Stimulated activated CD8-positive, alpha-beta memory T cell treated with anti-CD3 and anti-CD28 coated beads, Interleukin-15, amount 100 ng/mL, for 24 hours (primary cell): ENCODE measurements around the gene IP6K2.
A peak's percentile ranks its signal among the peaks of the same experiment; 100 is the strongest.

Experiments
- DNase-seq: peaks from one replicate; pipeline ENCODE4 v3.0.0-alpha.2; 2020; ENCODE audit warnings: low read depth

IP6K2 gene

DNA sequence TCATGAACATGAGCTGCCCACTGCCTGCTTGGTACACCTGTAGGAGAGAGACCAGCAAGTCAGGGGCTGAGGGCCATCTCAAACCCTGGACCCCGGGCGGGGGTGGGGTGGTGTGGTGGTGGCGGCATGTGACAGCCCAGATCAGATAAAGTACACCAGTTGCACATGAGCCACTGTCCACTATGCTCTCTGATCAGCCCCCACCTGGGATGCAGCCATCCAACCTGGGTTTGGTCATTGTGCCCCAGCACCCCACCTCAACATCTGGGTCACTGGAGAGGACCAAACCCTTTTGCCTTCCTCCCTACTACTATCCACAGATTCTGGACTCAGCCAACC lies 28.3 kb downstream of the IP6K2 start:
- DNase-seq: no peak

DNA sequence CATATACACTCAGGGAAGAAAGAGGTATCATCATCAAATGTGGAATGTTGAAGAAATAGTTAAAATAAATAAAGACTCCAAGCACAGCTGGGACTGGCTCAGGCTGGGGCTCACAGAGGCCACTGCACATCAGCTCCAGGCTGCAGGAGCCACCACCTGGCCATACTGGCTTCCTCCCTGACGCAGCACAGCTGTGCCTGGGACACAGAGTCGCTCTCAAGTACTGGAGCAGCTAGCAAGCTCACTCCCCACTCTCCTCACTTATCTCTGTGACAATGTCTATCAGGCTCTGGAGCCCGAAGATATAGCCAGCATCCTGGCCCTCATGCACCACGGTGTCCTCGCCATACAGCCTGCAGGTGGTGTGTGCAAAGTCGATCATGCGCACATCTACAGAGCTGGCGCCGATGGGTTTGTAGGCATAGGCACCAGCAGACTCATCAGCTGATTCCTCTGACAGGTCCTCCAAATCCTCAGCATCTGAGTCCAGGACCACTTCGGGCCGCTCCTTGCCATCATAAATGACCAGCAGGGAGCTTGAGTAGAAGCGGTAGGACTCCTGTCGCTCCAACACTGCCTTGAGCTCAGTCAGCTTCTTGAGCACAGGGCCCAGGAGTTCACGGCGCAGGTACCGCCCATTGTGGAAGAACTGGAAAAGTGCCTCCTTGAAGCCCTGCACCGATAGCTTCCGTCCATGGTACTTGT lies 28.8 kb downstream of the IP6K2 start:
- no peak for DNase-seq

DNA sequence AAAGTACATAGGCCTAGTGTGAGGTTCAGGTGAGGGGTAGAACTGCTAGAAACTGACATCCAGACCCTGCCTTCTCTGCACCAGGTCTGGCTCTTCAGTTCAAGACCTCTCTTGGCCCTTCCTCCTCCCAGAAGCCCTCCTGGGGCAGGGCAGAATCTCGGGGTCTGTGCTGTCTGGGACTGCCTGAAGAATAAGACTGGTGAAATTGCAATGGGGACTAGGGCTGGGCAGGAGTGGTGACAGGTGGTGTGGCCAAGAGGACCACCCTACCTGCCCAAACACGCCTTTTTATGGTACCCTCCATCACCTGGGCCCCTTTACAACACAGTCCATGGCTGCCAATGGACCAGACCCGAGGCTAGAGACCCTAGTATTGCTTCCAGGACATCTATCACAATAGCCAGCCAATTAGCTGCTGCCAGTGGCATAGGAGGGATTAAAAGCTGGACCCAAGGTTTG lies 29.8 kb downstream of the IP6K2 start:
- DNase-seq: no peak

DNA sequence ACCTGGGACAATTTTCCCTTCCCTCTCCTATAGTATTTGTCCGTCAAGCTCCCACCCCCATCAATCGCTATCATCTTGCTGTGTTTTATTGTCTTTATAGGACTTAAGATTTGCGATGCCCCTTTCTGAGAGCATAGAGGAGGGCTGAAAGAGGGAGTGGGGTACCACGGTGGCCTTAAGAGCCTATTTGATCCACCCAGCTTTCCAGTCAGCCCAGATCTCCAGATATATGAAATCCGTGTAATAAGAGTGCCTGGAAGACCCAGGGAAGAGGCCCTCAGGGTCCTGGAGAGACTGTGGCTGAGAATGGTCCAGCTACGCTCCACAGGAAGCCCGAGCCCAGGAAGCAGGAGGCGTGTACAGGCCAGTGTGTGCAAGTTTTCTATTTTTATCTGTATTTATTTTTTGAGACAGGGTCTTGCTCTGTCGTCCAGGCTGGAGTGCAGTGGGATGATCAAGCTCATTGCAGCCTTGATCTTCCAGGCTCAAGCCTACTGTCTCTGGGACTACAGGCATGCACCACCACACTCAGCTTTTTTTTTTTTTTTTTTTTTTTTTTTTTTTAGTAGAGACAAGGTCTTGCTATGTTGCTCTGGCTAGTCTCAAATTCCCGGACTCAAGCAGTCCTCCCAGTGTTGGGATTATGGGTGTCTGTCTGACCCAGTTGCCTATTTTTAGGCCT lies 30.3 kb downstream of the IP6K2 start:
- DNase-seq: no peak

DNA sequence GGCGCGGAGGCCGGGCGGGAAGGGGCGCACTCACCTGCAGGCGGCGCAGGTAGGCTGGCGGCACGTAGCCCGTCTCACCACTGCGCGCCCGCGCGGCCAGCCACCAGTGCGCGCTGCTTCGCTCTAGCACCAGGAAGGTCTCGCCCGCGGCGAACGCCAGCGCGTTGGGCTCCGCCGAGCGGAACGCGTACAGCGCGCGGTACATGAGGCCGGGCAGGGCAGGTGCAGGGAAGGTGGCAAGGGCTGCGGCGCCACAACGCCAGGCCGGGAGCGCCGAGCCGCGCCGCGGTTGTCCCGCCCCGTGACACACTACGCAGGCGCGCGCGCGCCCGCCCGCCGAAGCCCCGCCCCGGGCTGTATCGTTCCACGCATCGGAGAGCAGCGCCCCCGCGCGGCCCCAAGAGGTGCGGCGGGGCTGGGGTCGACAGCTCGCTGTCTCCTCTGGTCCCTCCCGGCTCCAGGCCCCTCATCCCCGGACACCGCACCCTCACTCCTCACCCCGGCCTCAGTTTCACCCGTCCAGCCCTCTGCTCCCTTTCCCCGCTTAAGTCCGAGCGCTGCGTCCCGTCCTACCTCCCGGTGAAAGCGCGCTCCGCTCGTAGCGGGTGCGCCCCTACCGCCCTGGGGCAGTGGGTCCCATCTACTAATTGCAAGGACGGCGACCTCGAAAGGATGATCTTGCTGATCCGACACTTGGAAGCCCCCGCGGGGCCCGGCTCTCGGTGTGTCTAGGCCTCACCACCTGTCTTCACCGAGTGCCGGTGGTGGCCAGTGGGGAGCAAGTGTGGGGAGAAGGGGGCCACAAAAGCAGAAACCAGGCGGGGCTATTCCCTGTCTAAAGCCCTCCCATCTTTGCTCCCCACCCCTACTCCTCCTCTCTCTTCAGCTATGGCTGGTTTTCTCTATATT lies 31.2 kb downstream of the IP6K2 start, which contains the start of gene NCKIPSD:
Gene NCKIPSD, minus strand, starts transcription at position 313 of the 909 bp plus-strand sequence. Its CDS starts 108 bp downstream, at position 205.
- peak; percentile 89 for DNase-seq

DNA sequence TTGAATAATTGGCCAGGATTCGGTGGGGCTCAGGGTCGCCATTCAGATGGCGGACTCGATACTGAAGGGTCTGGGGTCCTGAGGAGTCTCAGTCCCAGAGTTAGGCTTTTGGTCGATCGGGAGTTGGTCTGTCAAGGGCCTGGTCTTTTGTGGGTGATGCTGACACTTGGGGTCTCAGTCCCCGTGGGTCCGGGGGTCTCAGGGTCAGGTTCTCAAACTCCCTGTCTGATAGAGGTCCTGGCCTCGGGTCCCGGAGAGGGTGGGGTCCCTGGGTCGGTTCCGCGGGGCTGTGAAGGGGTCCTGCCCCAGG lies 31.8 kb downstream of the IP6K2 start:
- no peak for DNase-seq

DNA sequence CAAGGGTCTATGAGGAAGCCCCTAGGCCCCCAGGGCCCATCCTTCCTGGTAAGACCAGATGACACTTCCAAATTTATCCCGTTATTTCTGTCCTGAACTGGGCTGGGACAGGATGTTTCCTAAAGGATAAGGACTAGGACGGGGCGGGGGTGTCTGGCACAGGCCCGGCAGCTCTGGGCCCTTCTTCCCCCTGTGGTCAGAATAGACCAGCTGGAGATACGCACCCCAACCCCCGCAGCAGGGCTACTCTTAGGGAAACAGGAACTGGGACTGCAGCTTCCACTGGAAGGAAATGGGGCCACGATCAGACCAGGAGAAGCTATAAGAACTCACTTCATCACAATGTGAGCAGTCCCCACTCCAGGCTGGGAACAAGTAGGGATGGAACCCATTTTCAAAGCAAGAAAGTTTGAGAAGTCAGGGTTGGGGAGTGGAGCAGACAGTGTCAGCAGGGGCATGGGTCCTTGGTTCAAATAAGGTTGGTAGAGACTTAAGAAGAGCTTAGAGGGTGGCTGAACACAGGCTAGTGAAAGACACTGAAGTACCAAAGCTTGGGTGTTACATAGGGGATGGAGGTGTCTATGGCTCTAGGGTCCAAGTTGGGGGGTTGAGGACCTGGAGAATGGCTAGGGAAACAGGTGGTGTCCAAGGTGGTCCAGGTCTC lies 32.4 kb downstream of the IP6K2 start:
- DNase-seq: no peak

DNA sequence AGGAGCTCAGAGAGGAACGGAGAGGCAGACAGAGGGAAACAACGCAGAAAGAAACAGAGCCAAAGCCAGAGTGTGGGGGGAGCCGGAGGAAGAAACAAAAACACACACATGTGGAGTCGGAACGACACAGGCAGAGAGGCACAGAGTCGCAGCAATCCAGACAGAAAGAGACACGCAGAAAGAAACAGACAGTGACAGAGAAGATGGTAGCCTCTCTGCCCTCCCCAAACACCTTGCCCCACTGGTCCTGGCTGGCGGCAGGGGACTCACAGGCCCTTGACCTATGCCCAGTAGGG lies 33.0 kb downstream of the IP6K2 start:
- no peak for DNase-seq

DNA sequence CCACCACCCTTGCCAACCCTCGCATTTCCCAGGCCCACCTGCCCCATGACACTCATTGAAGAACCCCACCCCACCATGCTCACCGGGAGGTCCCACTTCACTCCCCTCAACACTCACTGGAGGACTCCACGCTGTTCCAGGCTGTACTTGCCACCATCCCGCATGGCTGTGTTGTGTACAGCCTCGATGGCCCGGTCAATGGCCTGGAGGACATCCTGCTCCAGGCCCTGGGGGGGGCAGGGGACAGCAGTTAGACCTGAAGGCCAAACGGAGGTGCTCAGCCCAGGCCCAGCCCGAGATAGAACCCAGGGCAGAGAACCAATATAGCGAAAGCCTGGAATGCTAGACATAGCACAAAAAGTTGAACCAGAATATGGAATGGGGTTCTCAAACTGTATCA lies 34.2 kb downstream of the IP6K2 start:
- DNase-seq: no peak

DNA sequence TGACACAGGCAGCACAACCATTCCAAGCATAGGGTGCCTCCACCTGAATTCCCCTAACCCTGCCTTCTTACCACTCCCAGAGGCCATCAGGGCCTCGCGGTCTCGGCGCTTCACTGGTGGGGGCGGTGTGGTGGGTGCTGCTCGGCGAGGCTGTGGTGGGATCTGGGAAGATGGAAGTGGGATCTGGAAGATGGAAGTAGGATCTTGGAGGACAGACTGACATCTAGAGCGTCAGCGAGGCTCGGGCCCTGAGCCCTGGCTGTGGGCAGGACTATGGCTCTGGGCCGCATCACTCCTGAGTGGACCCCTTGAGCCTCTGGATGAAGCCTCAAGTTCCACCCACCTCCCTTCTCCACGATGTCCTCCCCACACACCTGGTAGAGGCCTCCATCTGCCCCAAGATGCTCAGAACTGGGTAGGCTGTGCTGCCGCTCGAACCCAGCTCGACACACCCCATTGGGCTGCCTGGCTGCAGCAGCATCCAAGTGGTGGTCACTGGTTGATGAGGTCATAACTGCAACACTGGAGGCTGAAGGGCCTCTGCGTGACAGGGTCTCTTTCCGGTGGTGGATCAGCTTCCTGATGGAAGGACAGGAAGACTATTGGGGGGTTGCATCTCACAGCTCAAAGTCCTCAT lies 34.9 kb downstream of the IP6K2 start:
- no peak for DNase-seq

DNA sequence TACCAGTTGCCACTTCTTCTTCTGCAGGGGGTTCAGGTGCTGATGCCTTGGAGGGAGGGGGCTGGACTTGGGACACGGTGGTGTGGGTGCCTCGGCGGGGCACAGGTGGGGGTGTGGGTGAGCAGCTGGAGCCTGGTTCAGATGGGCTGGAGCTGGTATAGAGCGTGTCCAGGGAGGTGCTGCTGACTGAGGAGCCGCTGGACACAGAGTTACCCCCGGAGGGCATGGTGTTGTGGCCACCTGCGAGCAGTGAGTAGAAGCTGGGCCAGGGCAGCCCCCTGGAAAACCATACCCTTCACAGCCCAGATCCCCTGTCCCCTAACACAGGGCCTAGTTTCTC lies 35.5 kb downstream of the IP6K2 start:
- no peak for DNase-seq

DNA sequence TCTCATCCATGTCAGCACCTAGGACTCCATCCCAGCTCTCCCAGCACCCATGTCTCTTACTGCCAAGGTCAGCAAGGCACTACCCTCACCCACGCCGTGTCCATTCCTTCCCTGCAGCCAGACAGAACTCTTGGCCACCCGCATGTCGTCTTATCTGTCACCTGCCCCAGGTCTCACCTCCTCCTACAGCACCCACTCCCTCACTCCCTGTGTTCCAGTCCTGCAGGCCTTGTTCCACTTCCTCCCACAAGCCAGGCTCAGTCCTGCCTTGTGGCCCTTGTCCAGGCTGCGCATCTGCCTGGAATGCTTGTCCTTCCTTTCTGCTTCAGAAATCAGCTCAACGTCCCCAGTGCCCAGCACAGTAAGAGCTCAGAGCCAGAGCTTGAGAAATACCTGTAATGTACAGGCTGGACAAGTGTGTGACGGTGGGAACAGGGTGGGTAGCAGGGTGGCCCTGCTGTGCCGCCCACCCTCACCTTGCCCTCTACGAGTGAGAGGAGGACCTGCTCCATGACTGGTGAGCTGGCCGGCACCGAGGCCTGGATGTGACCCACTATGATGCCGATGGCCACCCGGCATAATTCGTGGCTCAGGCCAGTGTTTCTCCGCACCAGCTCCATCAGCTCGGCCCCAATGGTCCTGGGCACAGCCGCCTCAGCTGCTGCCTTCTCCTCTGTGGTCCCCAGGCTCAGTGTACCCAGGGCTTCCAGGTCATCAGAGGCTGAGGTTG lies 36.0 kb downstream of the IP6K2 start:
- DNase-seq: no peak

DNA sequence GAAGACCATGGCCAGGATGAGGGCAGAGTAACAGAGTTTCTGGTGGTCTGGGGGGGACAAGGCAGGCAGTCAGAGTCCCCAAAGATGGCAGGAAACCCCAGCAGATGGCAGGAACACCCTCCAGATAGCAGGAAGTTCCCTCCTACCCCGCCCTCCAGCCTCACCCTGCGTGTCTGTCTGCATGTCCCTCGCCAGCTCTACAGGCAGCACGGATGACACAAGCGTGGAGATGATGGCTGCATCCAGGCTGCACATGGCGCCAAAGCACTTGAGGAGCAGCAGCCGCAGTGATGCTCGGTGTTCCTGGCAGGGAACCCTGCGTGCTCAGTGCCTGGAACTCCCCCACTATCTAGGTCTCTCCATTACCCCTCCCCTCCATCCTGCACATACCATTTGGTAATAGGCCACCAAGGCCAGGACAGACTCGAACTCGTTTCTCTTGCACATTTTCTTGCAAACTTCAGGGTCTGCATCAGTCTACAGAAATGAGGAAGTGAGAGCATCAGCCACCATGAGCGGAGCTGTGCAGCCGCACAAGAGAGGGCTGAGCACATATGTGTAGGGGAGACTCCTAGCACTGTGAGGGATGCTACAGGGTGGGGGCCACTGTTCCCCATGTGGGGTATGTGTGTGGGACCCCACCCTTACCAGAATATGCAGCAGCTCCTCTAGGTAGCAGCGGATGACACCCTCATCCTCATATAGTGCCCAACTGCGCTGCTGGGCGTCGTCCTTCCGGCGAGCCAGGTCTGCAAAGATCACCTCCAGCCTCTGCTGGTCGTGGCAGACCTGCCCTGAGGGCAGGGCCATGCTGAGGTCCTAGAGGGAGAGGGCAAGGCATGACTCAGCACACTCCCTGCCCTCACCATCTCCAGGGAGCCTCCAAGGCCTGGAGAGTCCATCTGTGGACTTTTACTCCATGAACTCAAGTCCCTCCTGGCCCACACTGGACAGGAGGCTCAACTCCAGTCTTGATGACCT lies 37.3 kb downstream of the IP6K2 start:
- DNase-seq: no peak

DNA sequence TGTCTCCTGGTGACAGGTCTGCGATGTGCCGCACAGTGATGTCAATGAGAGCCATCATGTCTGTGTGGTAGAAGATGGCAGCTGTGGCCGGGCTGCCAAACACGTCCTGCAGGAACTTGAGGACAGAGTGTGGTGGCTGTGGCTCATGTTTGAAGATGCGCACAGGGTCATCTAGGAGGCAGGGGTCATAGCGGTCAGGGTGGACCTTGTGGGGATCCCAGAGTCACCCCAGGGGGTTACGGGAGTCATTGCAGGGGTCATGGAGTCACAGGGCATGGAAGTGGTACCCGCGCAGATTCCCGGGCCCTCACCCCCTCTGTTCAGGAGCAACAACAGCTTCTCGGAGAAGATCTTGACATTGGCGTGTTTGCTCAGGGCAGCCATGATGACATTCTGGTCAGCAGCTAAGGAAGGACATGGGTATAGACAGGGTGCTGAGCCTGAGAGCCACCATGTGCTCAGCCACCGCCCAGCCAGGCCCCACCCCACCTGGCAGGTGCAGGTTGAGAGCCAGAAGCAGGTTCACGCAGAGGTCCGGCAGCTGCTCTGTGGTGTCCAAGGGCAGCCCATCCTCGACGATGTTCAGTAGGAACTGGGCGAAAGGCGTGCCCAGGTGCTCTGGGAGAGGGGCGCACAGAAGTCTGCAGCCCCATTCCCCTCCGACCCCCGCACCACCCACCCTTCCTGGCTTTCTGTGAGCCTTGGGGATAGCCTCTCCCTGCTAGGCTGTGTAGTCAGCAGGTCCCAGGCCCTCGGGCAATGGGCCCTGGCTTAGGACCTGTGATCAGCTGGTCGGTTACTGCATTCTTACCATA lies 38.2 kb downstream of the IP6K2 start:
- no peak for DNase-seq

DNA sequence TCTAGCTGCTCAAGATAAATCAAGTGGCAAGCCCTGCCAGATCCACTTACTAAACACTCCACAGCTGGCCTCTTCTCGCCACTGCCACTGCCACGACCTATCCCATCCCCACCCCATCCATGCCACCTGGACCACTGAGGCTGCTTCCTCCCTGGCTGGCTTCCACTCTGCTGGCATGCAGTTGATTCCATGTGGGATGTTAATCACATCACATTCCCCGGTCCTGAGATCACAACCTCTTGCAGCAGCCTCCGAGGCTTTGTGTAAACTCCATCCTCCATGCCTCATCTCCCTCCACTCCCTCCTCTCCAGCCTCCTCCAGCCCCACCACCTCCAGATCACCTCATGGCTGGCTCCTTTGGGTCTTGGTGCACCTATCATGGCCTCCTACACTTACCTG lies 39.0 kb downstream of the IP6K2 start:
- DNase-seq: no peak

DNA sequence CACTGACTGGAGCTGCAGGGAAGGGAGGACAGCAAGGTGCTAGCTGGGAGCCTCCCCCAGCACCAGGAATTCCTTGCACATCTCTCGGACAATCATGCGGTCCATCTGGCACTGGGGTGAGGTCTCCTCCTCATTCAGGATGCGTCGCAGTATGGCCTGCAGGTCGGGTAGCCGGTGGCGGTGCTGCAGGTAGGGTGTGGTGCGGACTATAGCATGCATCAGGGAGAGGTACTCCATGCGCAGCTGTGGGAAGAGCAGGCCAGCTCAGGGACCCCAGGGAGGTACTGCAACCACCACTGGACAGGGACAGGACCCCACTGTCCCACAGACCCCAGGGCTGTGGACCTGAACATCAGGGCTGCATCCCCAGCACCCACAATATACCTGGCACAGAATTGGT lies 42.5 kb downstream of the IP6K2 start:
- DNase-seq: no peak

DNA sequence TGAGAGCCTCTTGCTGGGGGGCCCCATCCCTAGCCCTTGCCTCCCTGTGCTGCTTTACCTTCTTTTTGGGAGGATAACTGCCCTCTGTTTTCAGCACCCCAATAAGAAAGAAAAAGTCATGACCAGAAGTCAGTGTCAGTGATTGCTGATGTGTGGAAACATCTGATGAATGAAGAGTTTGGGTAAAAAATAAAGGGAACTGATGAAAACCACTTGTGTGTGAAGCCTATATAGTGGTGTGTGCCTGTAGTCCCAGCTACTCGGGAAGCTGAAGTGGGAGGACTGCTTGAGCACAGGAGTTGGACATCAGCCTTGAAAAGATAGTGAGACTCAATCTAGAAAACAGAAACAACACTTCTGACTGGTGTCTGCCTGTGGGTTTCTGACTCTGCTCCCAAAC lies 44.5 kb downstream of the IP6K2 start:
- no peak for DNase-seq

DNA sequence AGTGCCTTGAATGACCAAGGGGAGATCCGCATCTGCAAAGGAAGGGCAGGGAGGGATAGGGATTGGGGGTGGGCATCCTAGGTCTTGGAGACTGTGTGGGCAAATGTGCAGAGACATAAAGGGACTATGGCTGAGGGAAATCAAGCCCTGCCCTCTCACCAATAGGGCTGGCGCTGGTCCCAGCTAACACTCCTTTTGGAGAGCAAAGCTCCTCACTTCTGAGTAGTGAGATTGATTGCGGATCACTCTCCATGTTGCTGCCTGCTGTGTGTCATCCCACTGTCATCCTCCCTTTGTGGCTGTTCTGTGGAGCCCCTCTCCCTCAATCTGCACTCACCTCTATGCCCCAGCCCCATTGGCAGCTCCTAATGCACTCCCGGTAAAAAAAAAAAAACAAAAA lies 52.1 kb downstream of the IP6K2 start:
- no peak for DNase-seq

DNA sequence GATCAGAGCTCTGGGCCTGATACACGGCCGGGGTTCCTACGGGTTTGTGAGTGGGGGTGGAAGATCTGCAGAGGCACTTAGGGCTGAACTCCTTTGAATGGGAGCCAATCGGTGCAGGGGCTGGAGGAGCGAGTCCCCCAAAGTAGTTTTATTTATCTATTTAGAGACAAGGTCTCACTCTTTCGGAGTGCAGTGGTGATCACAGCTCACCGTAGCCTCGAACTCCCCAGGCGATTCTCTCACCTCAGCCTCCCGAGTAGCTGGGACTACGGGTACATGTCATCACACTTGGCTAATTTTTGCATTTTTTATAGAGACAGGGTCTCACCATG lies 52.7 kb downstream of the IP6K2 start:
- DNase-seq: no peak
